Measurements from ENCODE around the gene ENAM.

GRCh38 chr4:70634482-70634881 is 5.9 kb downstream of the ENAM start:
- TF ChIP-seq PKNOX1 (IDR thresholded peaks at IDR 0.05) (no peak), ZNF384 (IDR thresholded peaks at IDR 0.05) (no peak), ELF4 (IDR thresholded peaks at IDR 0.05) (no peak), FOXK2 (IDR thresholded peaks at IDR 0.05) (no peak), SUZ12 (IDR thresholded peaks at IDR 0.05) (no peak), TARDBP (IDR thresholded peaks at IDR 0.05) (no peak), CTBP1 (IDR thresholded peaks at IDR 0.05; ENCODE audit: borderline replicate concordance) (no peak), FOXM1 (IDR thresholded peaks at IDR 0.05; ENCODE audit: borderline replicate concordance) (no peak), NFRKB (IDR thresholded peaks at IDR 0.05) (no peak), FOXA1 (IDR thresholded peaks at IDR 0.05) (no peak), SP1 (IDR thresholded peaks at IDR 0.05) (no peak), ARNT (IDR thresholded peaks at IDR 0.05) (no peak), BHLHE40 (IDR thresholded peaks at IDR 0.05; ENCODE audit: borderline replicate concordance) (no peak)

All from HEK293T (cell line).